Stimulated activated CD8-positive, alpha-beta memory T cell treated with anti-CD3 and anti-CD28 coated beads, Interleukin-4, amount 100 ng/mL, for 48 hours (primary cell): ENCODE data around the gene SLC1A4.
"Not testable (repeated sequence)": the region's sequence is repeated elsewhere in the genome, so short reads cannot be mapped to it uniquely, and the experiment has no call there.

Source experiments
- DNase-seq: peaks from one replicate; pipeline ENCODE4 v3.0.0-alpha.2; 2020

The SLC1A4 gene

DNA sequence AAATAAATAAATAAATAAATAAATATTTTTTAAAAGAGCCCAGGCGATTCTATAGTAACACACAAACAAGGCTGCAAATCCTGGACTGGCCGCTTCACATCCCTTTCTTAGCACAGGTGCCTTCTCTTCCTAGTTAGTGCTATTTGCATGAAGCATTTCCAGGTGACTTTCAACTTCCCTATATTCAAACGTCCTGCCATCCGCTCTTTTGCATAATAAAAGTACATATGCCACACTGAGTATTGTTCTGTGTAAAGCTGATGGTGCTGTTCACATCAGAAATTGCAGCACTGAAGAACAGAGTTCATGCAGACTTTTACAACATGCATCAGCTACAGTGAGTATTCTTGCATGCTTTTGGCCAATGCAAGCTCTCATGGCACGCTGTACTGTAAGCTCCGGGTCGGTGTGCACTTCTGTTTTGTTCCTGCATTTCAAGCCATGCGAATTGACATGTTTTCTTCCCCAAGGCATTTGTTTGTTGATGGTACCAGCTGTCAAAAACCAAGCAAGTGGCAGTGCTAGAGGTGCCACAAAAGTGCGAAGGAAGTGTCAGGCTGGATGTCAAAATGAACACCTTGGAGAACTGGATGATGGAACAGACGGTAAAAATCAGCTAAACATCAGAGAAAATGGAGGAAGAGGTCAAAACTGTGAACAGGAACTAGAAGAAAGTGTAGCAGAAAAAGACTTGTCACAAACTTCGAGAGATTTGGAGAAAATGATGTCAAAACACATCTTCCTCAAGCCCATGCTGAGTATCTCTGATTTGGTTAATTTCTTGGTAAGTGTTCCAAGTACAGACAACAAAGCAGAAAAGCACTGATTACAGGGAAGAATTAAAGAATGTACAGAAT lies 41.5 kb downstream of the SLC1A4 start:
- DNase-seq = no peak

DNA sequence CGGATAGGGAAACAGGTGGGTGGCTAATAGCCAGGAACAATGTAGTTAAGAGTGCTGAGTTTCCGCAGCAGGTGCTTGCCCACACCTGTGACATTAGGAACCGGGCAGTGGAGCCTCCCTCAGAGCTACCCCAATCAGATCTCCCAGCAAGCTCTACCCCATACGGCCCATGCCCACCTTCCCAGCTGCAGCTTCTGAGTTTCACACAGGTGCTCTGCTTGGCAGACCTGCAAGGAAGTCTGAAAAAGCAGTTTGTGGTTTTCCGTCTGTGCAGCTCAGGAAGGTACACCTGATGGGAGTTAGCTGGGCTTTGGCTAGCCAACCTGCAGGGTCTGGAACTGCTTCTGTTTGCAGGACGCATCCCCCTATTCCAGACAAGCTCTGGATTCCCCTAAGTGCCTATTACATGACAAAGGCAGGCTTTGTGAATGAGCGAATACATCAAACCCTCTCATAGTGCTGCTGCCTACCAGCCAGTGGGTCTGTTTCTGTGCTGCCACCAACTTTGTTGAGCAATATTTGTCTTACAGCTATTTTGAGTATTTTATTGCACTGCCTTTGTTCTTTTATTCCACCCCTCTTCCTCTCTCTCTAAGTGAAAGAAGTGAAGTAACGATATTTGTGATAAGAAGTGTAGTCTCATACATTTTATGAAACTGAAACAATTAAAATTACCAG lies 42.3 kb downstream of the SLC1A4 start:
- no peak for DNase-seq

DNA sequence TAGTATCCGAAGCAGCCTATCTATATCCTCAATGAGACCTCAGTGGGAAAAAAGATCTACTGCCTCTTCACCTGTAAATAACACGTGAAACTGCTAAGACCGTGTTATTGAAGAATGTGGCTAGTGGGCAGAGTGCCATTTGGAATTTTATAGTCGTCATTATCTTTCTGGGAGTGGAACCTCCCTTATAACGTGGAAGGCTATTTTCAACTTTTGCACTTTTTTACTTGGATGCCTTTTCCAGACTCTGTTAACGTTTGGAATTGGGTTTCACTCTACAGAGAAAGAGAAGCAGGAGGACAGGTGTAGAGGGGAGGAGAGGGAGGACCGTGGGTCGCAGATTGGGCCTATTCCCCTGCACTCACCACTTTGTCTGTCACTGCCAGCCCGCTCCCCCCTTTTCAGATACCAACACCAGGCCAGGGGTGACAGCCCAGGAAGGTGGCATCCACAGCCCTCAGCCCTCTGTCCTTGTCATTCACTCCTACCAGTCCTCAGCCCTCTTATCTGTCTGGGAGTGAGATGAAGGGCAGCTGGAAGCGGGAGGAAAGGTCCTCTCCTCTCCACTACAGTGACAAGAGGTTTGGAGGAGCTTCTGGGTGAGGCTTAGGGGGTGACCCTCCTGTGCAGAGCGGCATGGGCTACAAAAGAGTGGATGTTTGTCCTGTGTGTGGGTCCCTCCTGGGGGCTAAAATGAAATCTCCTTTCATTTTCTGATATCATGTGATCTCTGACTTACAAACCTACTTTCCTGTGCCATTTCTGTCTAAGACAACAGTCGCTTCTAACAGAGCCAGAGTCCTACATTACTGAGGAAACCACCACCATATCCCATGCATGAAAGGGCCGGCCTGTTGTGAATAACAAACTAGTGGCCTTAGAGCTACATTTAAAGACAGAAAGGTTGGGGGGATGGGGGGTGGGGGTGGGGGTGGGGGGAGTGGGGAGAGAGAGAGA lies 43.1 kb downstream of the SLC1A4 start:
- DNase-seq = no peak

DNA sequence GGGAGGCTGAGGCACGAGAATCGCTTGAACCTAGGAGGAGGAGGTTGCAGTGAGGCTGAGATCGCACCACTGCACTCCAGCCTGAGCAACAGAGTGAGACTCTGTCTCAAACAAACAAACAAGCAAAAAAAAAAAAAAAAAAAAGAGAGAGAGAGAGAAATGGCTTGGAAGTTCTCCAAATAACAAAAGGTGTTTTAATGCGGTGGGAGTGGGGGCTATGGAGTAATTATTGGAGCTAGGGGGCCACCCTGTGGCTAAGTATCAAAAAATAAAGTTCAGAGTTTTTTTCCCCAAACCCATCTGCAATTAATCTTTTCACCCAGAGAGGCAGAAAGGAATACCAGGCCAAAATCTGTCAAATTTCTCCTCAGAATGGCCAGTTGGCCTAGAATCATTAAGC lies 44.0 kb downstream of the SLC1A4 start:
- DNase-seq = no peak

- not testable (repeated sequence) for DNase-seq
Observed at GRCh38 chr2:65033667-65034066, 44.5 kb downstream of the SLC1A4 start.

DNA sequence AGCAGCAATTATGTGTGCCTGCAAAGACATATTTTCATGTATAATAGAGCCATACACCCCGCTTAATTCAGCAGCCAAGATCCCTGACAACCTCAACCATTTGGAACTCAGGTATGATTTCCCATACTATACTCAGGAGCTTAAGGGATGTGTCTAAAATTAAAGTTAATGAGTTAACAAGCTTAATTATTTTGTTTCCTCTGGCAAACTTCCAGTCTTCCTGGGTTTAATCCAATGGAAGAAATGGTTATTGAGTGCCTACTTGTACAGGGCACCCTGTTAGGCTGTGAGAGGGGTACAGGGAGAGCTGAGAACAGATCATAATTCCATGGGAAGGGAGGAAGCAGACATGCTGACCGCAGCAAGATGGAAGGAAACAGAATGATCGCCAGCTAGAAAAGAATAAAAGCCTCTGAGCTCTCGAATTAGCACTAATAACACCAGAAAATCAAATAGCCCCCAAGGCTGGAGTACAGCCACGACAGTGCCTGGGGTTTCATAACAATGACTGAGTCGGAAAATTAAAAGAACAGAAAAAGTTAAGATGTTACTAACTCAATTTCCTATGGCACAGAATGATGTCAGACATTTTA lies 46.2 kb downstream of the SLC1A4 start:
- no peak for DNase-seq

DNA sequence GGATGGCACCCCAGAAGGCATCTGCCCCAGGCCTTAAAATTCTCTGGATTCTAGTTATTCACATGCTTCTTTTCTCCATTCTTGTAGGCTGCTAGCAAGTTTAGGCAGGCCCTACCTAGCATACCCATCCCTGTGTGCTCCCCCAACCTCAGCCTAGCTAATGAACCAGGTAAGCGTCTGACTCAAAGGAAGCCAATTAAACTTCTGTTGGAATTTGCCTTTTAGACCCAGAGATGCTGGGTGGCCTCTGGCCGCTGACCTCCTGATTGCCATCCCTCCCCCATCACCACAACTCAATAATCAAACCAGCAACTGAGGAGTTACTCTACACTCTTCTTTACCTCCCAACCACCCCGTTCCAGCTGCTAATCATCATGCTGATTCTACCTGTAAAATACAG lies 48.0 kb downstream of the SLC1A4 start:
- DNase-seq = no peak

GRCh38 chr2:65039640-65040039 lies 50.4 kb downstream of the SLC1A4 start:
- no peak for DNase-seq

- peak; percentile 84 for DNase-seq
Observed at GRCh38 chr2:65040400-65041261, 51.4 kb downstream of the SLC1A4 start.

GRCh38 chr2:65043001-65043400 lies 53.8 kb downstream of the SLC1A4 start:
- DNase-seq = no peak

- DNase-seq = no peak
Observed at GRCh38 chr2:65044097-65044735, 55.0 kb downstream of the SLC1A4 start.

DNA sequence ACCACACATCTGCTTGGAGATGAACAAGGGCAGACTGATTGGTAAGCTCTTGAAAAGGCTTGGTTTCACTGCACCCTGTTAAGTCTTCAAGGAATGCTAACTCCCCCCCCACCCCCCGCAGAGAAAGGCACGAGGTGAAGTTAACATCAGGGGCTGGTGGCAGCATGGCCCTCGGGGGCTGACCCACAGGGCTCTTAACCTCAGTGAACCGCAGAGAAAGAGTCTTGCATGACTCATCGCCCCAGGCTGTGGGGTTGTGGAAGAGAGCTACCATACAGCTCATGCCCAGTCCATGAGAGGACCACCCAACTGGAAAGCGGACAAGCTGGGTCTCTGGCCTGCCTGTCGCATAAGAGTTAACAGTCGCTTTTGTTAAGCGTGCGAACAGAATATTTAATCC lies 56.5 kb downstream of the SLC1A4 start:
- no peak for DNase-seq

DNA sequence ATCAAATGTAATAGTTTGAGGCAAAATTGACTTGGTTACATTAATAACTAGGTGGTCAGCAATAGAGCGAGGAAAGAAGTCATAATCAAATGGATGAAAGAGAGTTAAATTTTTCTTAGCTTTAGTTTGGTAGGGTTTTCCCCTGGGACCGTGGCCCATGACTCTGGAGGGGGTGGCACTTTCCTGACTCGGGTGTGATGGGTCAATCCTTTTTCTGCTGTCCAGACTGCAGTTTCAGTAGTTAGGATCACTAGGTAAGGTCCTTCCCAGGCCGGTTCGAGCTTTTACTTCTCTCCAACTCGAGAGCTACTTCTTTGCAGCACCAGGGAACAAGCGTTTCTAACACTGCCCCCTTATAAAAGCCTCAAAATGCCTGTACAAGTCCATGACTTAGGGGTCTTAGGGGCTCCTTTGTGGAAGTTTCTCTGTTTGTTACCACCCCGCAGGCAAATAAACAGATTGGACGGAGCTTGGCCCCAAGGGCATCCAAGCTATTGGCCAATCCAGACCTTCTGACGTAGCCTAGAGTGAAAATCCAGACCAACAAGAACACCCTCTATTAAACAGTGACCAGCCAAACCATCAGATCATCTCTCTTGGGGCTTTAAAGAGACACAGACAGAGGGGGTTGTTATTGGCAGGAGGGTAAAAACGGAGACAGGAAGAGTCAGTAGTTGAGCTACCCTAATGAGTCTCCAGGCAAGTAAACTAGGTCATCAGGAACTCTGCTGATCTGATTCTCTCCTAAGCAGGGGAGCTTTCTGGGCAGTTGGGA lies 57.6 kb downstream of the SLC1A4 start:
- DNase-seq = no peak

- DNase-seq = no peak
Observed at GRCh38 chr2:65049010-65049639, 59.9 kb downstream of the SLC1A4 start.

GRCh38 chr2:65050931-65051330 lies 61.7 kb downstream of the SLC1A4 start:
- no peak for DNase-seq

DNA sequence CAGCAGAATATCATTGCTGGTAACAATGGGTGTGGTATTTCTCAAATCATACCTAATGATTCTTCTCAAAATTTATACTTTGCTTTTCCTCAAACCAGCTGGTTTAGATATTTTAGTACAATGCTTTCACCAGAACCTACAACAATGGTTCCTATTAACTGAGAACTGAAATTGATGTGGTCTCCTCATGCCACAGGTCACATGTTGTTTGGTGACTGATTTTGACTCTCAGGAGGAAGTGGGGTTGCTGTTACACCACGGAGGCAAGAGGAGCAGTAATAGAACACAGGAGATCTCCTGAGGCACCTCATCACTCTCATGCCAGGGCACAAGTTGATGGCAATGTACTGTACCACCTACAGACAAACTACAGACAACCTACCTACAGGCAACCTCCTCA lies 64.0 kb downstream of the SLC1A4 start:
- no peak for DNase-seq

GRCh38 chr2:65054749-65055421 lies 65.7 kb downstream of the SLC1A4 start:
- no peak for DNase-seq

- no peak for DNase-seq
Observed at GRCh38 chr2:65055422-65056214, 66.4 kb downstream of the SLC1A4 start.
